ENCODE measurements around the gene TDRD9.
A peak's percentile ranks its signal among the peaks of the same experiment; 100 is the strongest.
"Not testable (repeated sequence)": the region's sequence is repeated elsewhere in the genome, so short reads cannot be mapped to it uniquely, and the experiment has no call there.

Gene TDRD9

DNA sequence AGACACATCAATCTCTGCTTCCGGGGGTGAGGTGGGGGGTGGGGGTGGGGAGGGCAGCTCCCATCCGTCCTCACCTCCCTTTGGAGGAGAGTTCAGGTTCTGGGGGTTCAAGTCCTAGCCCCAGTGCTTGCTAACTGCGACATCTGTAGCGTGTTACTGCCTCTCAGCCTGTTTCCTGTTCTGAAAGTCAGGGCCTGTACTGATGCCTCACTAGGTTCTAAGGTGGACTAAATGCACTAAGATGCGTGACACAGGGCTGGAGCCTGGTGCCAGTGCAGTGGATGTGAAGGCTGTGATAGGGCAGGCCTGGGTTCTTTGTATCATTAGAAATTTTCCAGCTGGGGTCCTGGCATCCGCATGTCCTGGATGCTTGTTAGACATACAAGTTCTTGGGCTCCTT, 17.3 kb upstream of the TDRD9 start:
- Histone ChIP-seq H3K9me3 (ENCODE audit: control insufficient read depth, insufficient read depth, low read length) (no peaks in the 10 kb centered on the region), H3K4me1 (ENCODE audit: control insufficient read depth, insufficient read depth, low read length) (peaks cover 3% of the 10 kb centered on the region), H3K9ac (ENCODE audit: low read depth, low read length) (no peak overlapping the region), H3K27me3 (ENCODE audit: control insufficient read depth, insufficient read depth, low read length) (no peaks in the 10 kb centered on the region), H3K36me3 (ENCODE audit: control insufficient read depth, insufficient read depth, low read length) (no peaks in the 10 kb centered on the region), H3K4me3 (ENCODE audit: low read depth, low read length) (no peak overlapping the region)

DNA sequence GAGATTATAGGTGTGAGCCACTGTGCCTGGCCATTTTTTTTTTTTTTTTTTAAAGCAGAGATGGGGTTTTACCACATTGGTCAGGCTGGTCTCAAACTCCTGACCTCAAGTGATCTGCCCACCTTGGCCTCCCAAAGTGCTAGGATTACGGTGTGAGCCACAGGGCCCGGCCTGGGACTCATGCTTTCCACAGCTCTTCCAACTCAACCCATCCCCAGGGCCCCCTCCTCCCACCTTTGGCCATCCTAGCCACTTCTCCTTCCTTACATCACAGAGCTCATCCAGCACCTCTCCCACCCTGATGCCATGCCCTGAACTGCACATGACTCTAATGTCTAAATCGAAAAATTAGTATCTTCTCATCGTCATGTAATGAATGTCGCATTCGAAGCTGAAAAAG, 12.6 kb upstream of the TDRD9 start:
- H3K9ac ChIP-seq (ENCODE audit: low read depth, low read length): no peak overlapping the region
- no peaks in the 10 kb centered on the region for H3K27me3 ChIP-seq (ENCODE audit: control insufficient read depth, insufficient read depth, low read length)
- no peak overlapping the region for H3K4me3 ChIP-seq (ENCODE audit: low read depth, low read length)
- no peaks in the 10 kb centered on the region for H3K36me3 ChIP-seq (ENCODE audit: control insufficient read depth, insufficient read depth, low read length)
- H3K4me1 ChIP-seq (ENCODE audit: control insufficient read depth, insufficient read depth, low read length): peaks cover under 1% of the 10 kb centered on the region
- no peaks in the 10 kb centered on the region for H3K9me3 ChIP-seq (ENCODE audit: control insufficient read depth, insufficient read depth, low read length)

DNA sequence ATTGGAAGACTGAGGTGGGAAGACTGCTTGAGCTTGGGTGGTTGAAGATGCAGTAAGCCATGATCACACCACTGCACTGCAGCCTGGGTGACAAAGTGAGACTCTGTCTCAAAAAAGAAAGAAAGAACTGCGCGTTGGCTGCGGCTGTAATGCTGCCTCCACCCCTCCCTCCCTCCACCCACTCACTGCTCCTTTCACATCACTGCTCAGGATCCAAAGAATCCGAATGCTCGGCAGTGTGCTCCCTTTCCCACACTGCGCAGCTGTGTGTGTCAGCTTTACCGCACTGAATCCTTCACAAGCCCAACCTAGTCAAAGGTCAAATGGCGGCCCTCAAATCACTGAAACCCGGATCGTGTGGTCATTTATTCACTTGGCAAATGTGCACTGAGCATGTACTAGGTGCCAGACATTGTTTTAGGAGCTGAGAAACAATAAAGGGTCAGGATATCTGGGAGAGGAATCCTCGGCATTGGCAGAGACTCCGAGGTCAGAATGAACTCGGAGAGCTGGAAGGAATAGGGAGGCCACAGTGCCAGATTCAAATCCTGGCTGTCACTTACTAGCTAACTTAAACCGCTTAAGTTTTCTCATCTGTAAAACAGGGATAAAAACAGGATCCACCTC, 11.5 kb upstream of the TDRD9 start:
- H3K9me3 ChIP-seq (ENCODE audit: control insufficient read depth, insufficient read depth, low read length): no peaks in the 10 kb centered on the region
- no peak overlapping the region for H3K4me3 ChIP-seq (ENCODE audit: low read depth, low read length)
- H3K4me1 ChIP-seq (ENCODE audit: control insufficient read depth, insufficient read depth, low read length): no peaks in the 10 kb centered on the region
- H3K9ac ChIP-seq (ENCODE audit: low read depth, low read length): no peak overlapping the region
- H3K27me3 ChIP-seq (ENCODE audit: control insufficient read depth, insufficient read depth, low read length): no peaks in the 10 kb centered on the region
- H3K36me3 ChIP-seq (ENCODE audit: control insufficient read depth, insufficient read depth, low read length): no peaks in the 10 kb centered on the region

DNA sequence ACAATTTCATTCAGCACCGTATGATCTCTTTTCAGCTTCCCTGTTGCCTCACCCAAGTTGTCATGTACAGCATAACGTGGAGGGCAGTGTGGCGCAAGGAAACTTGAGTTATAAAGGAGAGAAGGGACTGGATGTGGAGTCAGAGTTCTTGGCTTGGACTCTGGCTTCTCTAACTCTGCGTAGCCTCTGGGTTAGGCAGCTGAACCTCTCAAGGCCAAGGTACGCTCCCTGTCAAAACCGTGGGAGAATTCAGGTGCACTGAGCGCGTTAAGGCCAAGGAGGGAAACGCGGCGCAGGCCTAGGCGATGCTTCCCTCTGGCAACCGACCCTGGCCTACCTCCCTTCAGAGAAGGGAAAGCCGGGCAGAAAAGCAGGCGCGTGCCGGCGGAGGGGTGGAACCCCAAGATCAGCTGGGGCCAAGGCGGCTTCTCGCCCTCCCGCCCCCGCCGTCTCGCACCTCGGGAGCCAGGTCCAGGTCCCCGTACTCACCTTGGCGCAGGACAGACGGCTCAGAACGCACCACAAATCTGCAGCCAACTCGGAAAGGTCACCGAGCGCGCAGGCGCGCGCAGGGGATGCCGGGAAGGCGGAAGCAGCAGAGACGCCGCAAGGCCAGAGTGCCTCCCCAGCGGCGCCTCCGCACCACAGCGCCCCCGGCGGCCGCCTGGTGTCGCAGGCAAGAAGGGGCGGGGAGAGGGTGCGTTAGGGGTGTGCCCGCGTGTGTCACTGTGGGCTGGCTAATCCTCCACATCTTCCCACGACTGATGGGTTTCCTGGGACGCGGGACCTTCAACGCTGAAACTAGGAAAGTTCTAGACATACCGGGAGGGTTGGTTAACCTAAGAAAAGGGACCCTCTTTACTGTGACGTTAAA, 7.0 kb upstream of the TDRD9 start:
- Histone ChIP-seq H3K9me3 (ENCODE audit: control insufficient read depth, insufficient read depth, low read length) (no peaks in the 10 kb centered on the region), H3K4me3 (ENCODE audit: low read depth, low read length) (peak overlapping the region; percentile 97)

DNA sequence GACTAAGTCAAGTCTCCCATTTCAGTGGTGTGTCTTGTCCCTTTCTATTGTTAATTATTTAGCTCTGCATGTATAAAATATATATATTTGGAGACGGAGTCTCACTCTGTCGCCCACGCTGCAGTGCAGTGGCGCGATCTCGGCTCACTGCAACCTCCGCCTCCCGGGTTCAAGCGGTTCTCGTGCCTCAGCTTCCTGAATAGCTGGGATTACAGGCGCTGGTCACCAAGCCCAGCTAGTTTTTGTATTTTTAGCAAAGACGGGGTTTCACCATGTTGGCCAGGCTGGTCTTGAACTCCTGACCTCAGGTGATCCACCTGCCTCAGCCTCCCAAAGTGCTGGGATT, 6.4 kb upstream of the TDRD9 start:
- H3K4me1 ChIP-seq (ENCODE audit: control insufficient read depth, insufficient read depth, low read length); H3K27me3 ChIP-seq (ENCODE audit: control insufficient read depth, insufficient read depth, low read length); H3K36me3 ChIP-seq (ENCODE audit: control insufficient read depth, insufficient read depth, low read length); H3K9me3 ChIP-seq (ENCODE audit: control insufficient read depth, insufficient read depth, low read length); H3K9ac ChIP-seq (ENCODE audit: low read depth, low read length): not testable (repeated sequence)
- peak overlapping the region; percentile 97 for H3K4me3 ChIP-seq (ENCODE audit: low read depth, low read length)

More for the DNA sequence above, 7.0 kb upstream of the TDRD9 start:
- Histone ChIP-seq H3K36me3 (ENCODE audit: control insufficient read depth, insufficient read depth, low read length) (no peaks in the 10 kb centered on the region), H3K9ac (ENCODE audit: low read depth, low read length) (peak overlapping the region; percentile 92), H3K27me3 (ENCODE audit: control insufficient read depth, insufficient read depth, low read length) (no peaks in the 10 kb centered on the region), H3K4me1 (ENCODE audit: control insufficient read depth, insufficient read depth, low read length) (no peaks in the 10 kb centered on the region)

DNA sequence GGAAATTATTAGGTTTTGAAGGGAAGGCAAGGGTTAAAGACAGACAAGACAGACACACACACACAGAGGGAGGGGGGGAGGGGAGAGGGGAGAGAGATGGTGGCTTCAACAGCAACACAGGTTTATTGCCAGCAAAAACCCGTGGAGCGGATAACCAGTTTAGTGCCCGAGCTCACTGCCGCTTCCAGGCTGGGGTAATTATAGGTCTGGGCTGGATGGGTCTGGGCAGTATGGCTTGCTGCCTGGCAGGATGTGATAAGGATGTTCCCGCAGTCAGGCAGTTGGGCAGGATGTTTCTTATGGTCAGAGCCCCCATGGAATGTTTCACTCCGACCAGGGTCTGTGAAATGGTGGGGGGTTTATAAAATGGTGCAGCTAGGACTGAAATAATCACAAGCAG, 4.4 kb upstream of the TDRD9 start:
- no peaks in the 10 kb centered on the region for H3K36me3 ChIP-seq (ENCODE audit: control insufficient read depth, insufficient read depth, low read length)
- H3K4me3 ChIP-seq (ENCODE audit: low read depth, low read length): no peak overlapping the region
- no peak overlapping the region for H3K9ac ChIP-seq (ENCODE audit: low read depth, low read length)
- H3K9me3 ChIP-seq (ENCODE audit: control insufficient read depth, insufficient read depth, low read length): no peaks in the 10 kb centered on the region
- no peaks in the 10 kb centered on the region for H3K4me1 ChIP-seq (ENCODE audit: control insufficient read depth, insufficient read depth, low read length)
- H3K27me3 ChIP-seq (ENCODE audit: control insufficient read depth, insufficient read depth, low read length): no peaks in the 10 kb centered on the region

DNA sequence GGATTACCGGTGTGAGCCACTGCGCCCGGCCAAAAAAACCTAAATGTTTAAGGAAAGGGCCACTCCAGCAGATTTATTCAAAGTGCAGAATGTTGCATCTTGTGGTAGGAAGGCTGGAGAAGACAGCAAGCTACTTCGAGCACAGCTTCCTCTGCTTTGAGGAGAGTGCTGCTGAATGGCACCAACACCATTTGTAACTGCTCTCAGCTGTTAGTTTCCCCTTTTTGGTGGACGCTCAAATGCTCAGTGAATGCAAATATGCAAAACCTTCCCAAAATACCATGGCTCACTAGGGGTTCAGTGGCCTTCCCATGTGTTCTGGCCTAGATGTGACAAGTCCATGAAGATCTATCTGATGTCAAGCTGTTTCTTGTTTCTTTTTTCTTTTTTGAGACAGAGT, 2.9 kb upstream of the TDRD9 start:
- Histone ChIP-seq H3K27me3 (ENCODE audit: control insufficient read depth, insufficient read depth, low read length) (no peaks in the 10 kb centered on the region), H3K4me1 (ENCODE audit: control insufficient read depth, insufficient read depth, low read length) (no peaks in the 10 kb centered on the region), H3K9me3 (ENCODE audit: control insufficient read depth, insufficient read depth, low read length) (no peaks in the 10 kb centered on the region), H3K36me3 (ENCODE audit: control insufficient read depth, insufficient read depth, low read length) (no peaks in the 10 kb centered on the region), H3K4me3 (ENCODE audit: low read depth, low read length) (no peak overlapping the region), H3K9ac (ENCODE audit: low read depth, low read length) (no peak overlapping the region)

DNA sequence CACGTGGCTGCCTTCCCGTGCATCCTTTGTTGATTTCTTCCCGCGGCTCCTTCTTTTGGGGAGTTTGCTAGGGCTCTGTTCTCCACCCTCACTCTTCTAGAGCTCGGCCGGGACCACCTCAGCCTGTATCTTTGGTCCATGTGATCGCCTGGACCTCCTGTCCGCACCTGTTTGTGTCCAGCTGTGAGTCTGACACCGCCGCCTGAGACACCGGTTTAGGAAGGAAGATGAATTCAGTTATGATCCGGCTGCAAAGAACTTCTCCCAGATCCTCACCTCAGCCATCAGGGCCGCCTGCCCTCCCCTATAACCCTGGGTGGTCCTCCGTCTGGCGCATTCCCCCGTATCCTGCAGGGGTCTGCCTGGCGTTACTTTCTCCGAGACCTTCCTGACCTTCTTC, 690 bp upstream of the TDRD9 start:
- Histone ChIP-seq H3K9me3 (ENCODE audit: control insufficient read depth, insufficient read depth, low read length) (no peaks in the 10 kb centered on the region), H3K9ac (ENCODE audit: low read depth, low read length) (no peak overlapping the region), H3K4me1 (ENCODE audit: control insufficient read depth, insufficient read depth, low read length) (no peaks in the 10 kb centered on the region)

DNA sequence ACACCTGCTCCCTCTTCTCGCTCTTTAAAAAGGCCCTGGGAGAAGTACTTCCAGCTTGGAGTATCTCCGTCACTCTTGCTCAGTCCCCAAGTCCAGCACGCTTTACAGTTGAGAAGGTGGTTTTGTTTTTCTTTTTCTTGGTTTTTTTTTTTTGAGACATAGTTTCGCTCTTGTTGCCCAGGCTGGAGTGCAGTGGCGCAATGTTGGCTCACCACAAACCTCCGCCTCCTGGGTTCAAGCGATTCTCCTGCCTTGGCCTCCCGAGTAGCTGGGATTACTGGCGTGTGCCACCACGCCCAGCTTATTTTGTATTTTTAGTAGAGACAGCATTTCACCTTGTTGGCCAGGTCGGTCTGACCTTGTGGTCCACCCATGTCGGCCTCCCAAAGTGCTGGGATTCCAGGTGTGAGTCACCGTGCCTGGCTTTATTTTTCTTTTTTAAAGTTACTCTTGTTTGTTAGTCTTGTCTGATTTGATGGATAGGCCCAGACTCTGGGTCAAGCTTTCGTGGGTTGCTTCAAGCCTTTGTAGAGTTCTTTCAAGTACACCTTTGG, 1.9 kb downstream of the TDRD9 start:
- Histone ChIP-seq H3K9ac (ENCODE audit: low read depth, low read length) (no peak overlapping the region), H3K36me3 (ENCODE audit: control insufficient read depth, insufficient read depth, low read length) (no peaks in the 10 kb centered on the region), H3K4me3 (ENCODE audit: low read depth, low read length) (no peak overlapping the region), H3K27me3 (ENCODE audit: control insufficient read depth, insufficient read depth, low read length) (no peaks in the 10 kb centered on the region), H3K9me3 (ENCODE audit: control insufficient read depth, insufficient read depth, low read length) (no peaks in the 10 kb centered on the region), H3K4me1 (ENCODE audit: control insufficient read depth, insufficient read depth, low read length) (no peaks in the 10 kb centered on the region)

More for the DNA sequence above, 690 bp upstream of the TDRD9 start:
- Histone ChIP-seq H3K36me3 (ENCODE audit: control insufficient read depth, insufficient read depth, low read length) (no peaks in the 10 kb centered on the region), H3K4me3 (ENCODE audit: low read depth, low read length) (no peak overlapping the region), H3K27me3 (ENCODE audit: control insufficient read depth, insufficient read depth, low read length) (no peaks in the 10 kb centered on the region)

DNA sequence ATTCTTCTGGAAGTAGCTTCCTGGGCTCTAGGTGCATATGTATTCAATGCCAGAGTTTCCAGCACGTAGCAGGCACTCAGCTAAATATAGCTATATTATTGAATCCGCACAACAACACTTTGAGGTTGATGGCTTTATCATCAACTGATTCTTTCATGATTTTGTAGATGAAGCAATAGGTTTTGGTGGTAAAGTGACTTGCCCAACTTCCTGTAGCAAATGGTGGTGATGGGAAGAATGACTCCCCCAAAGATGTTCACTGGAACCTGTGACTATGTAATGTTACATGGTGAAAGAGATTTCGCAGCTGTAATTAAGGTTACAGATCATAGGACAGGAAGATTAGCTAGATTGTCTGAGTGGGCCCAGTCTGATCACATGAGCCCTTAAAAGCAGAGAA, 3.2 kb downstream of the TDRD9 start:
- H3K27me3 ChIP-seq (ENCODE audit: control insufficient read depth, insufficient read depth, low read length): no peaks in the 10 kb centered on the region
- H3K9ac ChIP-seq (ENCODE audit: low read depth, low read length): no peak overlapping the region
- H3K9me3 ChIP-seq (ENCODE audit: control insufficient read depth, insufficient read depth, low read length): no peaks in the 10 kb centered on the region
- no peaks in the 10 kb centered on the region for H3K36me3 ChIP-seq (ENCODE audit: control insufficient read depth, insufficient read depth, low read length)
- no peaks in the 10 kb centered on the region for H3K4me1 ChIP-seq (ENCODE audit: control insufficient read depth, insufficient read depth, low read length)
- no peak overlapping the region for H3K4me3 ChIP-seq (ENCODE audit: low read depth, low read length)

DNA sequence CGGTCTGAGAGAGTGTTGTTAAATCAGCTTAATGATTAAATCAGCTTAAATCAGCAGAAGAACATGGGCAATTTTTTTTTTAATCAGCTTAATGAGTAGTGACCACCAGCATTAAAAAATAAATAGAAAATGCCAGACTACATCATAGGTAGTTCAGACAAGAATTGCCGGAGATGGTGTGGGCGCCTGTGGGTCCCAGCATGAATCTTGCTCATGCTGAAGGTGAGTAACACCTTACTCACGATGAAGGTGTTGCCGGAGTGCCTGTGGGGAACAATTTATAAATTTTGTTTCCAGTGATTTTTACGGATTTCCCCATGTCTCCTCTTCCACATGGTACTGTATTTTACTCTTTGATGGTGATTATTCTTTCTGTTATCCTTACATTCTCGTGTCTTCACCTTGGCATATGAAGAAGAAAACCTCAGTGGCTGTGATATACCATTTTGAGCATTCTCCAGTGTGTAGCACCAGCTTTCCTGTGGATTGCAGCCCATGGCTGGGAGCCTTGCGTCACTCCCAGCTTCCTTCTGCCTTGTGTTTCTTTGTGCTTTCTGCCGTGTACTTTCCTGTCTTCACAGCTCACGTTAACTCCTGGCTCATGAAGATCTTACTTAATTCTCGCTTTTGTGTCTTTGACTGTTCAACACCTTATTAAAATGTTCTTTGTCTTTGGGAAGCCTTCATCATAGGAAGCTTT, 4.7 kb downstream of the TDRD9 start:
- Histone ChIP-seq H3K9ac (ENCODE audit: low read depth, low read length) (no peak overlapping the region), H3K4me1 (ENCODE audit: control insufficient read depth, insufficient read depth, low read length) (no peaks in the 10 kb centered on the region), H3K27me3 (ENCODE audit: control insufficient read depth, insufficient read depth, low read length) (no peaks in the 10 kb centered on the region), H3K36me3 (ENCODE audit: control insufficient read depth, insufficient read depth, low read length) (no peaks in the 10 kb centered on the region), H3K9me3 (ENCODE audit: control insufficient read depth, insufficient read depth, low read length) (no peaks in the 10 kb centered on the region), H3K4me3 (ENCODE audit: low read depth, low read length) (no peak overlapping the region)

Measured in iPS-15b (cell line).